Glutamatergic neuron (in vitro differentiated cells): ENCODE measurements around the gene RAPGEF6. TPM values are rescaled to one million over a fixed set of nuclear protein-coding genes. Genes with fewer than 3 reads are reported as not detected.

ENCODE experiments used
- DNase-seq: peaks from one replicate; pipeline ENCODE4 v3.0.0; 2022
- H3K27ac Mint-ChIP-seq: one replicate; pipeline ENCODE4 v1.8.0; 2020; ENCODE audit warnings: mild to moderate bottlenecking, mixed read lengths, inconsistent platforms; ENCODE audit not compliant: unreplicated experiment
- H3K27me3 Mint-ChIP-seq: one replicate; pipeline ENCODE4 v1.8.0; 2020; ENCODE audit warnings: mild to moderate bottlenecking, moderate library complexity, mixed read lengths, inconsistent platforms; ENCODE audit not compliant: unreplicated experiment
- H3K36me3 Mint-ChIP-seq: one replicate; pipeline ENCODE4 v1.8.0; 2020; ENCODE audit warnings: mild to moderate bottlenecking, mixed read lengths, inconsistent platforms; ENCODE audit not compliant: unreplicated experiment
- H3K4me1 Mint-ChIP-seq: one replicate; pipeline ENCODE4 v1.8.0; 2020; ENCODE audit warnings: mild to moderate bottlenecking, low read depth, mixed read lengths, inconsistent platforms; ENCODE audit not compliant: unreplicated experiment
- H3K4me3 Mint-ChIP-seq: one replicate; pipeline ENCODE4 v1.8.0; 2020; ENCODE audit warnings: mild to moderate bottlenecking, mixed read lengths, inconsistent platforms; ENCODE audit not compliant: unreplicated experiment
- H3K9me3 Mint-ChIP-seq: one replicate; pipeline ENCODE4 v1.8.0; 2020; ENCODE audit warnings: mild to moderate bottlenecking, moderate library complexity, mixed read lengths, inconsistent platforms; ENCODE audit not compliant: unreplicated experiment
- total RNA-seq: library from RNA; stranded (reverse); fragmentation: NEBNext Ultra II Directional; extraction: Animal tissue kit (Norgen Biotek cat#: 25700); gene quantifications from one replicate; pipeline ENCODE4 v1.2.1, GENCODE V29; 2021; ENCODE audit not compliant: unreplicated experiment
- TF ChIP-seq, protein P1 (sequence below): fragments of 200-600 bp; sonication (generic); IDR thresholded peaks from one replicate; pipeline ENCODE4 v1.5.0; 2021; ENCODE audit not compliant: partially characterized antibody, unreplicated experiment

Gene RAPGEF6
- total RNA-seq, 1 donor from 2014 or later: 278 TPM

GRCh38 chr5:131644370-131644769 lies 9.3 kb upstream of the RAPGEF6 start:
- Mint-ChIP-seq H3K4me3 (no peak overlapping the region), H3K27ac (no peak overlapping the region), H3K36me3 (no peaks in the 10 kb centered on the region), H3K4me1 (no peaks in the 10 kb centered on the region), H3K9me3 (no peaks in the 10 kb centered on the region), H3K27me3 (no peaks in the 10 kb centered on the region)
- TF ChIP-seq, protein P1, sequence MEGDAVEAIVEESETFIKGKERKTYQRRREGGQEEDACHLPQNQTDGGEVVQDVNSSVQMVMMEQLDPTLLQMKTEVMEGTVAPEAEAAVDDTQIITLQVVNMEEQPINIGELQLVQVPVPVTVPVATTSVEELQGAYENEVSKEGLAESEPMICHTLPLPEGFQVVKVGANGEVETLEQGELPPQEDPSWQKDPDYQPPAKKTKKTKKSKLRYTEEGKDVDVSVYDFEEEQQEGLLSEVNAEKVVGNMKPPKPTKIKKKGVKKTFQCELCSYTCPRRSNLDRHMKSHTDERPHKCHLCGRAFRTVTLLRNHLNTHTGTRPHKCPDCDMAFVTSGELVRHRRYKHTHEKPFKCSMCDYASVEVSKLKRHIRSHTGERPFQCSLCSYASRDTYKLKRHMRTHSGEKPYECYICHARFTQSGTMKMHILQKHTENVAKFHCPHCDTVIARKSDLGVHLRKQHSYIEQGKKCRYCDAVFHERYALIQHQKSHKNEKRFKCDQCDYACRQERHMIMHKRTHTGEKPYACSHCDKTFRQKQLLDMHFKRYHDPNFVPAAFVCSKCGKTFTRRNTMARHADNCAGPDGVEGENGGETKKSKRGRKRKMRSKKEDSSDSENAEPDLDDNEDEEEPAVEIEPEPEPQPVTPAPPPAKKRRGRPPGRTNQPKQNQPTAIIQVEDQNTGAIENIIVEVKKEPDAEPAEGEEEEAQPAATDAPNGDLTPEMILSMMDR: no peak
- DNase-seq: no peak

- Mint-ChIP-seq H3K9me3 (no peaks in the 10 kb centered on the region), H3K4me1 (peaks cover under 1% of the 10 kb centered on the region), H3K36me3 (no peaks in the 10 kb centered on the region), H3K27ac (no peak overlapping the region), H3K27me3 (no peaks in the 10 kb centered on the region), H3K4me3 (no peak overlapping the region)
- DNase-seq: no peak
- TF ChIP-seq, protein P1: no peak
These were observed 6.5 kb upstream of the RAPGEF6 start for GRCh38 chr5:131641494-131641893.

DNA sequence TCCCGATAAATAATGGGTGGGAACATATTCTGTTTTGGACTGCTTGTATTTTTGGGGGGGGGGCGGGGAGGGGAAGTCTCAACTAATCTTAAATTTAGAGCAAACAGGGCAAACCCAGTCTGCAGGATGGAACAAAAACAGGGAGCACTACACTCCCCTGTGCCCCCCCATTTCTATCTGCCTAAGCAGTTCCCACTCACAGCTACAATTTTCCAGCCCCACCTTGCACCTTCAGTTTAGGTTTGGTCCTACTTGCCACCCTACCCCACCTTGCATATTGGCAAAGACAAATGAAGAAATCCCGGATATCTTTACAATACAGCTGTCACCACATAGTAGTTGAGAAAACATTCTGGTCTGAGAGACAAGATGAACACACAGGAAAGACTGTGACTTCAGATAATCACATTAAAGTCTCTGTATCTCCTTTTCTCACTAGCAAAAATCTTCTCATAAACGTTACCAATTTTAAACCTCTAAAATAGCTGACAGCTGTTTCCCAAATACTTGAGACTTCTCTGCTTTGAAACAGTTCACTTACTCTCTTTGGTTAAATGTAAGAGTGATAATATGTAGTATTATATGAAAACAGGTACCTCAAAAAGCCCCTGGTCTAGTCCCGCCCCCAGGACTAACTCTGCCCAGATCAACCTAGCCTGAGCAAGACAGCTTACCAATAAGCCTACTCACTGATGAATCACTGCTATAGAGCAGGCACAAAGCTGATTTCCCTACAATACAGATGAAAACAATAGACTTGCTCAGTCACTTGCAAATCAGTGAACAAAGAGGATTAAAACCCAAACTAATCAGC lies 5.2 kb upstream of the RAPGEF6 start:
- no peak for DNase-seq
- TF ChIP-seq, protein P1: no peak
- H3K4me3 Mint-ChIP-seq: no peak overlapping the region
- peaks cover 2% of the 10 kb centered on the region for H3K27me3 Mint-ChIP-seq
- no peak overlapping the region for H3K27ac Mint-ChIP-seq
- peaks cover 4% of the 10 kb centered on the region for H3K9me3 Mint-ChIP-seq
- no peaks in the 10 kb centered on the region for H3K36me3 Mint-ChIP-seq
- peaks cover 6% of the 10 kb centered on the region for H3K4me1 Mint-ChIP-seq

- Mint-ChIP-seq H3K36me3 (no peaks in the 10 kb centered on the region), H3K9me3 (peaks cover 12% of the 10 kb centered on the region), H3K27ac (no peak overlapping the region), H3K4me3 (no peak overlapping the region), H3K4me1 (peaks cover 6% of the 10 kb centered on the region), H3K27me3 (peaks cover 7% of the 10 kb centered on the region)
- TF ChIP-seq, protein P1: no peak
- no peak for DNase-seq
These were observed 4.1 kb upstream of the RAPGEF6 start for GRCh38 chr5:131639148-131639547.

- Mint-ChIP-seq H3K27me3 (peaks cover 7% of the 10 kb centered on the region), H3K27ac (no peak overlapping the region), H3K36me3 (no peaks in the 10 kb centered on the region), H3K4me1 (peaks cover 11% of the 10 kb centered on the region), H3K9me3 (peaks cover 12% of the 10 kb centered on the region), H3K4me3 (no peak overlapping the region)
- no peak for DNase-seq
- TF ChIP-seq, protein P1: no peak
These were observed 2.7 kb upstream of the RAPGEF6 start for GRCh38 chr5:131637694-131638093.
